ENCODE data around the gene PPP3CA.
A peak's percentile ranks its signal among the peaks of the same experiment; 100 is the strongest.
"Not testable (repeated sequence)": the region's sequence is repeated elsewhere in the genome, so short reads cannot be mapped to it uniquely, and the experiment has no call there.

PPP3CA gene

DNA sequence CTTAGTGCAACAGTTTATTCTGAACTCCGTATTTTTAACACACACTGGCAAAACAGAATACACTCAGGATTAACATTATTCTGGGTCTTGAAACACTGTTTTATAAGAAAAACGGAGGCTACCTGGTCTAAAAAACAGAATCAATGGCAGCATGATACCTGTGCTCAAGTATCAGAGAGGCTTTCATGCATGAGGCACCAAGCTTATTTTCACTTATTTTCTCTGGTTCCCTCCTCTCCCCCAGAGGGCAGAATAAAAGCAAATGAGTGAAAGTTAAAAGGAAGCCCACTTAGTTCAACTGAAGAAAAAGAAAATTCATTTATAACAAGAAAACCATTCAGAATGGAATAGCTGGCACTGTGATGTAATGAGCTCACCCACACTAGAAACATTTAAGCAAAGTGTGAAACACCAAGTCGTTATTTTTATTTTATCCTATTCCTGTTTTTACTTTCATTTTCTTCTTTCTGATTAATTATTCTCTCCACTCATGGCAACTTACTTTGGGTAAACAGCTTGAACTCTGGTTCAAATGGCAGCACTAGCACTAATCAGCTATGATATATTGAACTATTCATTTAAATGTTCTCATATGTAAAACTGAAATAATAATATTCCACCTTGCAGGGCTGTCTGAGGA is 211.8 kb downstream of the PPP3CA start:
- DNase-seq, result no peak

DNA sequence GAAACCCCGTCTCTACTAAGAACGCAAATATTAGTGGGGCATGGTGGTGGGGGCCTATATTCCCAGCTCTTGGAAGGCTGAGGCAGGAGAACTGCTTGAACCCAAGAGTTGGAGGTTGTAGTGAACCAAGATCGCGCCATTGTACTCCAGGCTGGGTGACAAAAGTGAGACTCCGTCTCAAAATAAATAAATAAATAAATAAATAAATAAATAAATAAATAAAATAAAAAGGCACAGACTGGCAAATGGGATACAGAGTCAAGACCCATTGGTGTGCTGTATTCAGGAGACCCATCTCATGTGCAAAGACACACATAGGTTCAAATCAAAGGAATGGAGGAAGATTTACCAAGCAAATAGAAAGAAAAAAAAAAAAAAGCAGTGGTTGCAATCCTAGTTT is 216.3 kb downstream of the PPP3CA start:
- DNase-seq, result not testable (repeated sequence)

DNA sequence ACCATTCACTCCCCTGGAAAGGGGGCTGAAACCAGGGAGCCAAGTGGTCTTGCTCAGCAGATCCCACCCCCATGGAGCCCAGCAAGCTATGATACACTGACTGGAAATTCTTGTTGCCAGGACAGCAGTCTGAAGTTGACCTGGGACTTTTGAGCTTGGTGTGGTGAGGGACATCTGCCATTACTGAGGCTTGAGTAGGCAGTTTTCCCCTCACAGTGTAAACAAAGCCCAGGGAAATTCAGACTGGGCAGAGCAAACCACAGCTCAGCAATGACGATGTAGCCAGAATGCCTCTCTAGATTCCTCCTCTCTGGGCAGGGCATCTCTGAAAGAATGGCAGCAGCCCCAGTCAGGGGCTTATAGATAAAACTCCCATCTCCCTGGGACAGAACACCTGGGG is 218.4 kb downstream of the PPP3CA start:
- not testable (repeated sequence) for DNase-seq

DNA sequence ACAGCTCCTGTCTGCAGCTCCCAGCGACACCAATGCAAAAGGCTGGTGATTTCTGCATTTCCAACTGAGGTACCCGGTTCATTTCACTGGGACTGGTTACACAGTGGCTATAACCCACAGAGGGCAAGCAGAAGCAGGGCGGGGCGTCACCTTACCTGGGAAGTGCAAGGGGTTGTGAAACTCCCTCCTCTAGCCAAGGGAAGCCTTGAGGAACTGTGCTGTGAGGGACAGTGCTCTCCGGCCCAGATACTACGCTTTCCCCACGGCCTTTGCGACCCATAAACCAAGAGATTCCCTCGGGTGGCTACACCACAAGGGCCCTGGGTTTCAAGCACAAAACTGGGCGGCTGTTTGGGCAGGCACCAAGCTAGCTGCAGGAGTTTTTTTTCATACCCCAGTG is 218.9 kb downstream of the PPP3CA start:
- no peak for DNase-seq

DNA sequence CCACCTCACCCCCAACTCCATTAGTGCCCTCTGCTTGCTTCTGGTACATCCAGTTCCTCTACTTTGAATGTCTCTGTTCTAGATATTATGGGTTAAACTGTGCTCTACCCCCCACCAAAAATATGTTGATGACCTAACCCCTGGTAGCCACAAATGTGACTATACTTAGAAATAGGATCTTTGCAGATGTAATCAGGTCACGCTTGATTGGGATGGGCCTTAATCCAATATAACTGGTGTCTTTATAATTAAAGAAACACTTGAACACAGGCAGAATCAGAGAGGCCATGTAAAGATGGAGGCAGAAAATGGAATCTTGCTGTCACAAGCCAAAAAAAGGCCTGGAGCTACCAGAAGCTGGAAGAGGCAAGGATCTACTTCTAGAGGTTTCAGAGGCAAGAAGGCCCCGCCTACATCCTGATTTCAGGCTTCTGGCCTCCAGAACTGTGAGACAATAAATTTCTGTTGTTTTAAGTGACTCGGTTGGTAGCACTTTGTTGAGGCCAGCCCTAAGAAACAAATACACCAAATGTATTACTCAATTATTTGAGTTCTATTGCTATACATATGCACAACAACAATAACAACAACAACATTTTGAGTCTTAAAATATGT is 220.0 kb downstream of the PPP3CA start:
- no peak for DNase-seq

GRCh38 chr4:101126059-101126458 is 221.3 kb downstream of the PPP3CA start:
- no peak for DNase-seq

DNA sequence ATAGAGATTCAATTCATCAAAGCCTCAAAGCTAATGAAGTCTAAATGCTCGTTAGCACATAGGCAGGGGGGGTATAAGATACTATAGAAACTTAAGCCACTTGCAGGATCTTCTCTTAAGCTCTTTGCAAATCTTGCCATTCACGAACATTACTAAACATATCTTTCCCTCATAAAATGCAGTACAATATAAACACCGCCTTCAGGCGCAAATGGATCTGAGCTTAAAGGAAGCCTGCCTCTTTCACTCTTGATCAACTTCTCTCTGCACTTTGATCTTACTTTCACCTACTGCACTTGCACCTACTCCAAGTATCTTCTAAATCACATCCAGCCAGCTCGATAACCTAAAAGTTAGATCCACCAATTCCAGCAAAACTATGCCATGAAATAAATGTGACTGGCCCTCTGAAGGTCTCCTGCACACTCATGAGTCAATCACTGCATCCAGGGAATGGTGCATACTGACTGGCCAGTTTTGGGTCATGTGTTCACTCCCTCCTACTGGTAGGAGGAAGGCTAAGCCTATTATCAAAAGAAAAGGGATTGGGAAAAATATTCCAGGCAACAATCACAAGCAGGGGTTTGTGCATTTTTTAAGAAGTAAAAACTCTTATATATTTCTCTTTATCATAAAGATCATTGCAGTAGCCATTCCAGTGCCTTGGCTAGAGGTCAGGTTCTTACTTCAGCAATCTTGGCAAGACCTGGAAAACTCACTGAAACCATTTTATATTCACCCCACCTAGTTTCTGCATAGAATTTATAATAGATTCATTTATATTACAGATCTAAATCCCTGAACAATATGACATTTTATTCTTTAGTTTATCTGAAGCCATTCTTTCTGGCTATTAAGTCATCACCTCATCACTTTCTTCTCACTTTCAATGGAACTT is 222.0 kb downstream of the PPP3CA start:
- no peak for DNase-seq

DNA sequence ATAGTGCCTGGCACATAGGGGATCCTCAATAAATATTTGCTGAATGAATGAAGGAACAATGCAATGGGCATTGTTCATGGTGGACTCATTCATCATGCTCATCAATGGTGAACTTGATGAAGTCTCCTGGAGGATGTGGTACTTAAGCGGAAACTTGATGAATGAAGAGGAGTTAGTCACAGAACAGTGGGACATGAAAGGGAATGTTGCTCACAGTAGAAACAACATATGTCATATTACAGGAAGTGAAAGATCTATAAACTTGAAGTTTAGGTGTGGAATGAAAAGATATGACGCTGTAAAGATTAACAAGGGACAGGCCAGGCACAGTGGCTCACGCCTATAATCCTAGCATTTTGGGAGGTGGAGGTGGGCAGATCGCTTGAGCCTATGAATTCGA is 224.1 kb downstream of the PPP3CA start:
- no peak for DNase-seq

GRCh38 chr4:101122019-101122418 is 225.3 kb downstream of the PPP3CA start:
- no peak for DNase-seq

- DNase-seq, result no peak
These were observed 228.2 kb downstream of the PPP3CA start for GRCh38 chr4:101119141-101119540.

DNA sequence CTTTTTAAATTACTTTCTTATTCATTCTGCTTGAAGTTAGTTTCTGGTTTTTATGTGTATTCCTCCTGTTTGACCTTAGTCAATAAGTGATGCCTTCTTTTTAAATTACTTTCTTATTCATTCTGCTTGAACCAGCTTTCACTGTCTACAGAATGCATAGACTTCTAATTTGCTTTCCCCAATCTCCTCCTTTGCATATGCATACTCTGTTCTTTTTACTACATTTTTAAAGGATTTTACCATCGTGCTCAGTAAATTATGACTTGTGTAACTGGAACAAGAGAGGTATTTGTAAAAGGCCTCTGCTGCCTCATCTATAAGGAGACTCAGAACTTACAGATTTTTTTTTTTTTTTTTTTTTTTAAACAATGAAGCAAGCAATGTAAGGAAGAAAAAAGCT is 228.7 kb downstream of the PPP3CA start:
- DNase-seq, result no peak

GRCh38 chr4:101115887-101116286 is 231.4 kb downstream of the PPP3CA start:
- no peak for DNase-seq

DNA sequence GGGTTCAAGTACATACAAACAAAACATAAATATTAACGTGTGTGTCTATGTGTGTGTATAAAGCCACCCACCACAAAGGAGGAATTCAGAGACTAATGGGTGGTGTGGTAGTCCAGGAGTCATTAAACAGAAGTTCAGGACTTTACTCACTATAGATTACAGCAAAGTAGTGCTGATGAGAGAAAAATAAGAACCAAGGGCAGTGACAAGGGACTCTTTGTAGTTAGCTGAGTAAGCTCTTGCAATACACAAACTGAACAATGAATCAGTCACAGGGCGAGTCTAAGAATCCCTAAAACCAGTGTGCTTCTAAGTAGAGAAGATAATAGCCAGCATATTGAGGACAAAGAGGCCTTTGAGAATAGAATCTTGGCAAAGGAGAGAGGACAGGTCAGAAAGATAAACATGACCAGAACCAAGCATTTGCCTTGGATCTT is 232.4 kb downstream of the PPP3CA start:
- no peak for DNase-seq

DNA sequence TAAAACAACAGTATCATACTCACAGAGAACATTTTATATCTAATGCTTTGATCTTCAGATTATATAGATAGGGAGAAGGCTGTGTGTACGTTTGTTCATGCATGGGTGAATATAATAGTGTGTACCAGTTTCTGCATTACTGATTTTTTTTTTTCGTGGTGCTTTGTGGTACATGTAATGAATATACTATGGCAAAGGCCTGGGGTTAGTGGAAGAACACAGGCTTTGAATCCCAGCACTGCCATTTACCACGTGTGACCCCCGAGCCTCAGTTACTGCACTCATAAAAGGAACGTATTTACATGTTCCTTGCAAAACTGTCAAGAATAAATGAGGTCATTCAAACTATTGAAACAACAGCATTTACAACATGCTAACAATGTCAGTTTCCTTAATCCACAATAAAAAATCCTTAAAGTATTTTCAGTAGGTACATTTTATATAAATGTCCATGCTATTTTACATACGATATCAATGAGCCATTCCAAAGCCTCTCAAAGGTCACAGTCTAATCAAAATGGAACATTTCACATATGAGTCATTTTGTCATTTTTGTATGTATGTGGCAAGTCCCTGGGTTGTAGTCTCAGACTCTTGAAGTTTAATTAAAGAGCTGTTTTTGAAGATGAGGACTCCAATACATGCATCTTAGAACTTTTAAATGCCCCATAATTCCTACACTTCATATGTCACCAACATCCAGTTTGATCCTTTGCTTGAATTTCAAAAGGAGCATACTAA is 242.8 kb downstream of the PPP3CA start:
- no peak for DNase-seq

GRCh38 chr4:101103381-101104142 is 243.8 kb downstream of the PPP3CA start:
- peak; percentile 25 for DNase-seq

DNA sequence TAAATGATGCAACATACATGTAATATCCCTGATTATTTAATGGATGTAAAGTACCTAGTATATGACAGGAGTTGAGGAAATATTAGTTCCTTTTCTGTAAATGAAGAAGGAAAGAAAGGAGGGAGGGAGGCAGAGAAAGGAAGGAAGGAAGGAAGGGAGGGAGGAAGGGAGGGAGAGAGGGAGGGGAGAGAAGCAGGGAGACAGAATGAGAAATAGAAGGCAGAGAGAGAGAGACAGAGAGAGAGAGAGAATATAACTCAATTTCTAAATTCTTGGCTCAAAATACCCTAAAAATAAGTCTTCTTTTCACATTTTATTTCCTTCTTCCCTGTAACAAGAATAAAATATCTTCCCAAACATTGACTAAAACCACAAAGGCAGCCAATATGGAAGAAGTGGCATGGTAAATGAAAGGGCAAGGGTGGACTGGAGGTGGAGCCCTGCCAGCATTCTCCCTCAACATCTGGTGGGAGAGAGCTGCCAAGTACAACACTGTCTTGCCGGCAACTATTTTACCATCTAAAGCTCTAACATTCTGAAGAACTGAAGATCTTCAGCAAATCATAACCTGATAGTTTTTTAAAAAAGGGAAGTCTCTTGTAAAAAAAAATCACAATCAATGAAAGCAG is 245.1 kb downstream of the PPP3CA start:
- DNase-seq, result peak; percentile 73

DNA sequence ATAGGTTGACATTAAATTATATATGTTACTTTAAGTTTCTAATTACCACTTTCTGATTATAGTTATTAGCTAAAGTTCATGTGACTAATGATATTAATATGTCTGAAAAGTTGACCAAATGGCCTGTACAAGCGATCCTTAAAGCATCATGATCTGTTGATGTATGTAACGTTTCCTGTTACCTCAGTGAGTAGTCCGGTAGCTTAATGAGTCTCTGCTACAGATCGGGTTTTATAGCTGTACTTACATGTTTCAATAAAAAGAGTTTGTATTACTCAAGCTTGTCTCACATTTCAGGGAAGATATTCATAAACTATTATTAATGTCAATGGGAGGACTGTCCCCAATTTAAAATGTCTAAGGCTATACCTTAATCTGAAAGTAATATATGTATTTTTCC is 246.3 kb downstream of the PPP3CA start:
- DNase-seq, result no peak

DNA sequence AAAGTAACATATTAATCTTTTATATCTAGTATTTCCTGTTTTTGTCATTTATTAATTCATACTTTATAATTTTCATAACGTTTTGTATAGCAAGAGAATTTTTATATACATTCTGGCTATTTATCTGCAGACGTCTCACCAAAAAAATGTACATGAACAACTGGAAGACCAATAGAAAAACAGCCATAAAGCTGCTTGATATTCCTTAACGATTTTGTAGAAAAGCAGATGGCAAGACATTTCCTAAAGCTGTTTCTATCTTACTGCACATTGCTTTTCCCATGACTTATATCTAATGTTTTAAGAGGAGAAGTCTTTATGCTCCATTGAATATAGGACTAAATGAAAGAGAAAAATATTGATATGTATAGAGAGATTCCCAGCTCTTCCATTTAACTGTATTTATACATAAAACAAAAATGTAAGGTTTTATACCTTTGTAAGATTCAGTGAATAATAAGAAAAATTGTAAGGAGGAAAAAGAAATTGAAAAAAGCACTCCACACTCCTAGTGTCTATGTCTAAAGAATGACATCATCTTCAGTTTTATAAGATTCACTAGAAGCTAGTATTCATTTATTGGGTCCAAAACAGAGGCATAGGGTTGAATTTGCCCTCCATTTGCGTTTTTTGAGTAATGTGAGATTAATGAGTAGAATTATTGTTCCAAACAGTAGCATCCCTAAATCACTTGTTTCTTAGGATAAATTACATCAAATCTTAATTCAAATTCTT is 248.5 kb downstream of the PPP3CA start:
- no peak for DNase-seq

GRCh38 chr4:101092609-101093008 is 254.7 kb downstream of the PPP3CA start:
- DNase-seq, result not testable (repeated sequence)

DNA sequence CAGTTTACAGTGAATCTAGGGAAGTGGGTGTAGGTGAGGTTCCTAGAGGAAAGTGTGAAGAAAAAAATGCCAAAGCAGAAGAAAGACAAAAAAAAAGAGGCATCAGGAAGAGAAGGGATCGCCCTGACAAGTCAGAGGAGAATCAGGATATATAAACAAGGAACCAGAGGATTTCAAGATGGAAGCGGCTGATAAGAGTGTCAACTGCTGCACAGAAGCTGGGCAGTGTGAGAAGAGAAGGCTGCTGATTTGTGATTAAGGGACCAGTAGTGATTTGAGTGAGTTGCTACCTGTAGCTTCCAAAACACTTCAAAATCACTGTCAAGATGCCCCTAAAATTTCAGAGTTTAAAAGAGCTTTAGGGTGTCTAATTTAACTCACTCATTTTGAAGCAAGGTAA is 258.2 kb downstream of the PPP3CA start:
- DNase-seq, result no peak

All from right hindlimb (tissue), 1 donor.